ENCODE data around the gene SFPQ. TPM values are rescaled to one million over a fixed set of nuclear protein-coding genes. Genes with fewer than 3 reads are reported as not detected.

SFPQ gene
- total and polyA plus RNA-seq, 2 donors from 2014 or later, result 140 to 248 TPM

- no peak for TF ChIP-seq CTCF (IDR thresholded peaks at IDR 0.05; ENCODE audit: borderline replicate concordance, extremely low read depth, insufficient read depth)
- intact Hi-C loops (cut with DNase I), result no loop called here
- H3K27me3 ChIP-seq (ENCODE audit: control insufficient read depth, insufficient read depth, low read length), result no peaks in the 10 kb centered on the region
- H3K27ac ChIP-seq (ENCODE audit: low read depth in 2 of 2, low read length in 2 of 2), result peak overlapping the region; percentile 96 to 98
- peak overlapping the region; percentile 93 to 98 (median 97) for H3K4me3 ChIP-seq (ENCODE audit: low read length in 3 of 3)
- H3K36me3 ChIP-seq (ENCODE audit: control insufficient read depth in 2 of 3, insufficient read depth in 3 of 3, low read length in 3 of 3), result peaks cover 25 to 51% (median 37%) of the 10 kb centered on the region in 3 donors
- peaks cover 0 to 26% (median 16%) of the 10 kb centered on the region in 3 donors for H3K4me1 ChIP-seq (ENCODE audit: control insufficient read depth in 2 of 3, insufficient read depth in 2 of 3, low read depth in 1 of 3, low read length in 3 of 3)
- peak overlapping the region; percentile 90 to 95 (median 91) for H3K9ac ChIP-seq (ENCODE audit: low read length in 3 of 3)
- DNase-seq (no peak), FAIRE-seq (no peak)
- H3K9me3 ChIP-seq (ENCODE audit: control insufficient read depth in 2 of 3, insufficient read depth in 1 of 3, low read length in 3 of 3), result no peaks in the 10 kb centered on the region
Observed at GRCh38 chr1:35191429-35192055, 1.4 kb downstream of the SFPQ start.

GRCh38 chr1:35190784-35191183 is 2.2 kb downstream of the SFPQ start:
- peak overlapping the region; percentile 90 to 95 (median 91) for H3K9ac ChIP-seq (ENCODE audit: low read length in 3 of 3)
- peak overlapping the region; percentile 93 to 98 (median 97) for H3K4me3 ChIP-seq (ENCODE audit: low read length in 3 of 3)
- H3K36me3 ChIP-seq (ENCODE audit: control insufficient read depth in 2 of 3, insufficient read depth in 3 of 3, low read length in 3 of 3), result peaks cover 31 to 59% (median 42%) of the 10 kb centered on the region in 3 donors
- H3K27ac ChIP-seq (ENCODE audit: low read depth in 2 of 2, low read length in 2 of 2), result no peak overlapping the region
- intact Hi-C loops (cut with DNase I), result no loop called here
- no peaks in the 10 kb centered on the region for H3K27me3 ChIP-seq (ENCODE audit: control insufficient read depth, insufficient read depth, low read length)
- FAIRE-seq (no peak), DNase-seq (no peak)
- H3K4me1 ChIP-seq (ENCODE audit: control insufficient read depth in 2 of 3, insufficient read depth in 2 of 3, low read depth in 1 of 3, low read length in 3 of 3), result peaks cover 0 to 32% (median 17%) of the 10 kb centered on the region in 3 donors
- TF ChIP-seq CTCF (IDR thresholded peaks at IDR 0.05; ENCODE audit: borderline replicate concordance, extremely low read depth, insufficient read depth), result no peak
- no peaks in the 10 kb centered on the region for H3K9me3 ChIP-seq (ENCODE audit: control insufficient read depth in 2 of 3, insufficient read depth in 1 of 3, low read length in 3 of 3)

- intact Hi-C loops (cut with DNase I), result no loop called here
- Histone ChIP-seq H3K36me3 (ENCODE audit: control insufficient read depth in 2 of 3, insufficient read depth in 3 of 3, low read length in 3 of 3) (peaks cover 37 to 77% (median 55%) of the 10 kb centered on the region in 3 donors), H3K27me3 (ENCODE audit: control insufficient read depth, insufficient read depth, low read length) (no peaks in the 10 kb centered on the region), H3K4me3 (ENCODE audit: low read length in 3 of 3) (peak overlapping the region in 1 of 3 donors; percentile 97), H3K4me1 (ENCODE audit: control insufficient read depth in 2 of 3, insufficient read depth in 2 of 3, low read depth in 1 of 3, low read length in 3 of 3) (peaks cover 0 to 32% (median 17%) of the 10 kb centered on the region in 3 donors), H3K9ac (ENCODE audit: low read length in 3 of 3) (no peak overlapping the region), H3K27ac (ENCODE audit: low read depth in 2 of 2, low read length in 2 of 2) (no peak overlapping the region), H3K9me3 (ENCODE audit: control insufficient read depth in 2 of 3, insufficient read depth in 1 of 3, low read length in 3 of 3) (no peaks in the 10 kb centered on the region)
- TF ChIP-seq CTCF (IDR thresholded peaks at IDR 0.05; ENCODE audit: borderline replicate concordance, extremely low read depth, insufficient read depth), result no peak
- DNase-seq (no peak), FAIRE-seq (no peak)
Observed at GRCh38 chr1:35188578-35189392, 4.2 kb downstream of the SFPQ start.
